GM18520 (cell line): ENCODE results near the gene SALL1.

Experiments
- ATAC-seq: cut with Tn5 transposase; IDR thresholded peaks from one replicate; pipeline ENCODE4 v1.9.1; 2021; ENCODE audit not compliant: unreplicated experiment

Gene SALL1

DNA sequence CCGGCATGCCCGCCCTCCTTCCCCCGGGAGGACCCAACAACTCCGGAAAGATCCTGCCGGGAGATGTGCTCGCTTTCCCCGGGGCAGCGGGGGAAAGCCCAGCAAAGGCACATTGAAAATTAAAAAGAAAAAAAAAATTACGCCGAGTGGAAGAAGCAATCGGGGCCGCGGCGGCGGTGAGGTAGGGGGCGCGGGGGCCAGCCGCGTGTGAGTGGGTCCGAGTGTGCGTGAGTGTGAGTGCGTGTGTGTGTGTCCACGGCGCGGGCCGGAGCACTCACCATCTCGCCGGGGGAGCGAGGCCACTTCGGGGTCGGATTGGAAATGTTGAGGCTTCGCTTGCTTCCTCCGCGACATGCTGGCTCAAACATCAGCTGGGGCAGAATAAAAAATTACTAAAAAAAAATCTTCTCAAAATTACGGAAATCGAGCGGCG, at the start of gene SALL1:
Gene SALL1, minus strand, starts transcription at position 383 of the 433 bp plus-strand sequence. Its CDS starts 29 bp downstream, at position 354.
- ATAC-seq, result no peak

DNA sequence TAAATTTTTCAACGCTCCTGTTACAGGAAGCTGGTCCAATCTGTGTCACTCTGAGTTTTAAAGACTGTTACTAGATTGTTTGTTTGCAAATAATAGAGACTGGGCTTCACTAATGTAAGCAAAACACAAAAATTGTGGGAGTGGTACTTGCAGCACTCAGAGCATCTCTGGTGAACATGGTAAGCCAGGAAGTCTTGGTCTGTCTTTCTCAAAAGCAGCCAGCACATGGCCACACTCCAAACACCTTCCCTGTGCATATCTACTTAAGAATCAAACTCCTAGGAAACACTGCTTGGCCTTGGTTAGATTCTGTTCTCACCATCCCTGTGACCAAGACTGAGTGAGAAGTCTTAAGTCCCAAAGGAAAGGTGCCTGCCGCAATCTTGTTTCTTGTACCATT, 49.7 kb upstream of the SALL1 start:
- no peak for ATAC-seq

DNA sequence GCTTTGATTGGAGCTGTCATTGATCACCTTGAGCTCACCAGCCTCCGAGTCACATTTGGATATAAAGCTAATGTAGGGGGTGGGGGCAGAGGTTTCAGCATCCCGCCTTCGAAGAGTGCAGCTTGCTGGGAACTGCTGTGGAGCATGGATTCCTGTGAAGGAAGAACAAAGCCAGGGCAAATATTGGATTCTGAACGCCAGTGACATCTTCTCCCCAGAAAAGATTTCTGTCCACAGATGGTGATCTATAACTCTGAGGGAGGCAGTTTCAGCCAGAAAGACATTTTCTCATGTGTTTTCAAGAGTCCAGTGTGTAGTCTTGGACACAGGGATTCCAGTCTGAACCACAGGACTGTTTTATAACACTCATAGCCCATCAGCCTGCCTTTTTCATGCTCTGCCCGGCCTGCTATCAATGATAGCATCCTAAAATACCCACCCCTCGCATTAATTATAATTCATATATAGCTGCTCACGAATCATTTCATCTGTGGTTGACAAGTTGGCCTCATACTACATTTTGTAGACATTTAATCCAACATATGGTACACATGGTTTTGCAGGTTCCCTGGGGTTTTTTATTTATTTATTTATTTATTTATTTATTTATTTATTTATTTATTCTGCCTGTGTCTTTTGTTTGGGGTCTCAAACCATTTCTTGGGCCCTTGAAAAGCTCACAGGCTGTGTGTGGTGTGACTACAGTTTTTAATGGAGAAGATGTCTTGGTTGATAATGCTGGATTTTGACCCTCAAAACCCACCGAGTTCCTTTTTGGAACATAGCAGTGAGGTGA, 47.1 kb upstream of the SALL1 start:
- no peak for ATAC-seq

DNA sequence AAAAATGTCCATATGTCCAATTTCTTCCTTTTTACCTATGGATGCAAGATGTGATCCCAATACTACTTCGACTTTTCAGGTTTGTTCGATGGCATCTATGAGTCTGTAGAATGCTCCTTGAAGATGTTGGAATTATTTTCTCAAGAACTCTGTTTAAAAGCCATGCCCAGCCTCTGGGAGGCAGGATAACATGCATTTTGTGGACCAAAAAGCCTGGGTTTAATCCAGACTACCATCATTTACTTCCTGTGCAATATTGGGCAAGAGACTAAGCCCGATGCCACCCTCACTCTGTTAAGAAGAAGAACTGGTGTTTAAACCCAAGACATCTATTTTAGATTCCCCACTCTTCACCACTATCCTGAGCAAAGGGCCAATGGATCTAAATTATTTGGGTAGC, 42.8 kb upstream of the SALL1 start:
- no peak for ATAC-seq

DNA sequence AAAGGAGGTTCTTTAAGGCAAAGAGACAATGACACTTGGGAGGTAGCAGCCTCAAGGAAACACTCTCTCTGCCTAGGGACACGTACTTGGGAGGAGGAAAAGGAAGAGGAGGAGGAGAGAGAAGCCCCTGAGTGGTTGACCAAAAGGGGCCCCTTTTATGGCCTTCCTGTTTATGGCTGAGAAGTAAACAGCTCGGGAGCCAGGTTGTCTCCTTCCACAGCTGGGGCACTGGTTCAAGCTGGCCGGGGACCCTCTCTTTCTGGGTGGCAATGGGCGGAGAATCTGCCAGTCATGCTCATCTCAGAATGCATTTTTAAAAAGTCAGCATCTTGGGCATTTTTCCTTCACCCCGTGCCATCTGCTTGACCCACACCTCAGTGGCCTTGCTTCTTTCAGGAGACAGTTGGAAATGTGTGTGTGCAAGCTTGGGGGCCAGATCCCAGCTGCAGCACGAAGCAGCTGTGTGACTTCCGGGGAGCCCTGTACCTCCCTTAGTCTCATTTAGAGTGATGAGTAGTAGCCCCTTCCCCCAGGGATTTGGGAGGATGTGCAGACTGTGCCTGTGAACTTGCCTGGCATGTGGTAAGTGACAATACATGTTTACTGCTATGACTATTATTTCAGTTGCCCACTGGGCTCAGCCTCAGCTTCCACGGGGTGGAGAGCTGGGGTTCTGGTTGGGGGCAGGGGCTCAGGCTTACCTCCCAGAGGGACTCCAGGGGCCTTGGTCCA, 33.8 kb upstream of the SALL1 start:
- ATAC-seq, result no peak

DNA sequence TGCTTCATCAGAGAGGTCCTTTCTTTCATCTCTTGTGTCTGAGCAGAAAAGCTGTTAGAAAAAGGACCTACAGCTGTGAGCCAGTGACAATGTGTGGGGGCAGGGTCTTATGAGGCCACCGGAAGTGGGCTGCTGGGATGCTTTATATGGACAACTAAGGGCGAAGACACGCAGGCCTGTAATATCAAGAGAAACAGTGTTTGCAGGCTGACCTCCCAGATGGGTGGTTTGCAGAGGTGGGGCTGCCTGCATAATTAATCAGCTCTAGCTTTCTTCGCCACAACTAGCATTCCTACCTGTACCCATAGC, 30.4 kb upstream of the SALL1 start:
- ATAC-seq, result no peak

DNA sequence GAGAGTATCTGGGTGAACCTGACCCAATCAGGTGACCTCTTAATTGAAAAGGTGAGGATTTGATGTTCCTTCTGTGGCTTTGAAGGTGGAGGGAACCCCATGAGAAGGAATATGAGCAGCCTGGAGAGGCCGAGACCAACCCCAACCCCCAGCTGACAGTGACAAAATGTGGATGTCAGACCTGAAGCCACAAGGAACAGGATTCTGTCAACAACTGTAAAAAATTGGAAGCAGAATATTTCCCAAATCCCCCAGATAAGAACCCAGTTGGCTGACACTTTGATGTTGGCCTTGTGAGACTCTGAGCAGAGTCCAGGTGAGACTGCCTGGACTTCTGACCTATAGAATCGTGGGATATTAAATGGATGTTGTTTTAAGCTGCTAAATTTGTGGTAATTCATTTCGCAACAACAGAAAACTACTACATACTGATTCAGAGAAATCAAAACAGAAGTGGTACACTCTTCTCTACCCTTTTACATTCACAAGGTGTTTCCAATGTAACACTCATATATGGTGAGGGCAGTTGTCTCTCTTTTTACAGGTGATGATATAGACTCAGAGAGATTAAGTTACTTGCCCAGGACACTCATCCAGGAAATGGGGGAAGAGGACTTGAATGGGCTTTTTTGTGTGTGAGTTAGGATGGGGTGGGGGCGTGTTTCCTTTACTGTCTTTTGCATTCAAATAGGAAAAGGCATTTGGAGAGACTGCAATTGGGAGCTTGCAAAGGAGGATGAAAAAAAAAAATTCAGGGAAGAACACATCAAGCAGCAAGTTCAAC, 29.8 kb upstream of the SALL1 start:
- no peak for ATAC-seq

DNA sequence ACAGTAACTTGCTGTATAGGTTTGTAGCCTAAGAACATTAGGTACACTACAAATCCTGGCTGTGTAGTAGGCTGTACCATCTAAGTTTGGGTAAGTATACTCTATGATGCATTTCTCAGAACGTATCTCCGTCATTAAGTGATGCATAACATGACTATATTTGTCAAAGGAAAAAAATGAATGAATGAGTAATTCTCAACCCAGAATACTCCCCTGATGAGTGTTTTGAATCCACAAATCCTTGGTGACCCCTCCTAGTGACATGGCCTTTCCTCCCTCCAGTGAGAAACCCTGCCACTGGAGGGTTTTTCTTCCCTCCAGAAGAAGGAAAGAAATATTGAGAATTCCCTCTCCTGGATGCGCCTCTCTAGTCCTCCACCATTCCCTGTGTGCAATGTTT, 24.0 kb upstream of the SALL1 start:
- ATAC-seq, result no peak

DNA sequence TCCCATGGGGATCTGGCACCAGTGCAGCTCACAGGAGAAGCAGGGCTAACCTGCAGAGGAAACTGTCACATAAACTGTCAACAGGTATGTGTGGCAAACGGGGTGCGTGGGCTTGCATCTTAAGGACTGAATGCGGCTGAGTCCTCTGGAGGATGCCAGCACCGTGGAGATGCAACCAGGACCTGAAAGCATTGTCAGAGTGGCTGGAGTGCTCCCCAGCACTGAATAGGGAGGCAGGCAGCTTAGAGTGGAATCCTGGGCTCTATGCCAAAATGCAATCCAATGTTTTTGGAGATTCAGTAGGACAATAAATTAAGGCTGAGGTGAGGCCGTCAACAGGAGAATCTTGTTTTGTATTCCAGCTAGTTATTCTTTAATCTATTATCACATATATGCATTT, 21.3 kb upstream of the SALL1 start:
- ATAC-seq, result no peak

DNA sequence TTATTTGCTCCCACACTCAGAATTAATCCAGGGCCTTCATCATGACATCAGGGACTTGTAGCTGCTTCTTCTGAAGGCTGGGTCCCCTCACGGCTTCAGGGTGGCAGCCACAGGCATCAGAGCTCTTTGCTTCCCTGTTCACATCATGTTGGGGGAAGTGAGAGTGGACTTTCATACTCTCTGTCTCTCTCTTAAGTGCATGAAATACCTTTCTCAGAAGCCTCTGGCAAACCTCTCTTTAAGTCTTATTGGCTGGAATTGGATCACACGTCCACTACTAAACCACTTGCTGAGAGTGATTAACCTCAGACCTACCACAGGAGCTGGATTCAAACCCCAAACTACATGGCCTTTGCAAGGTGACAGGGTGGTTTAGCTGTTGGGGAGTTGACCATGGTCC, 17.7 kb upstream of the SALL1 start:
- ATAC-seq, result no peak

DNA sequence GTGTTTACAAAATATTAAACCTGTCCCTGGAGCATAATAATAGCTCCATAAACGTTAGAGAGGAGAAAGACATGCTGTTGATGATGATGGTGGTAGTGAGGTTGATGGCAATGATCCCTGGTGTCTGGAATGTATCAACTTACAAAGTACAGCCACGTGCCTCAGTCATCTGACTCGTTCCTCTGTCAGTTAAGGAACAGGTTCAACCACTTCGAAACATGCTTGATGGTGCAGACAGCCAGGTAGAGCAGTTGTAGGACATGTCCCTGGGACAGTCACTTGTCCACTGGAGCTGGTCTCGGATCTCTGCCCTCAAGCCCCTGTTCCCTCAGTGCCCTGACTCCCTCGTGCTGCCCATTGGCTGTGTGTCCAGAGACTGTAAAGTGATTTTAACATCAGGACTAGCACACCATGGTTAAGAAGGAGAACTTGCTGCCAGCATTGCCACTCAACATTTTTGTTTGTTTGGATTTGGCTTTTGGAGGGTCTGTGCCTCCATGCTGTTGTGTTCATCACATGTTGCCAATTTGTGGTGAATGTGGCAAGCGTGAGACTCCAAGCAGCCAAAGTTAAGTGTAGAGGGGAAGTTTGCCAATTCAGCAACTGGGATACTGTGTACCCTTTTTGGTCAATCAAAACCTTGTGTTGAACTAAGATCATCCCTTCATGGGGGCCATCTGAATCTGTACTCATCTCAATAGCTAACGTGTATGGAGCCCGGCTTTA, 16.3 kb upstream of the SALL1 start:
- no peak for ATAC-seq

DNA sequence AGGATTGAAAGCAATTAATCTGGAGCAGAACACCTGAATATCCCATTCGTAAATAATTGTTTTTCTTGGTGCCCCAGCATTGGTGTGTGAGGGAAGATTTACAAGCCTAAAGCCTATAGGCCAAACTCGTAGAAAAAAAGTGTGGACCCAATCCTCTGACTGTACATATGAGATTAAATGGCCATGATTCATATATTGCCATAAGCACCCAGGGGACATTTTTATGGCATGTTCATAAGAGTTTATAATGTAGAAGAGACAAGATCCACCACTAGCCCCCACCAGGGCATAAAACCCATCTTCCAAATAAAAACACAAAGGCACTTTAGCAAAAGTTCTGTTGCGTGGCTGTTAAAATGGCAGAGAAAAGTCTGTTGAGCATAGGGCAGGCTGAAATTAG, 15.5 kb upstream of the SALL1 start:
- no peak for ATAC-seq

DNA sequence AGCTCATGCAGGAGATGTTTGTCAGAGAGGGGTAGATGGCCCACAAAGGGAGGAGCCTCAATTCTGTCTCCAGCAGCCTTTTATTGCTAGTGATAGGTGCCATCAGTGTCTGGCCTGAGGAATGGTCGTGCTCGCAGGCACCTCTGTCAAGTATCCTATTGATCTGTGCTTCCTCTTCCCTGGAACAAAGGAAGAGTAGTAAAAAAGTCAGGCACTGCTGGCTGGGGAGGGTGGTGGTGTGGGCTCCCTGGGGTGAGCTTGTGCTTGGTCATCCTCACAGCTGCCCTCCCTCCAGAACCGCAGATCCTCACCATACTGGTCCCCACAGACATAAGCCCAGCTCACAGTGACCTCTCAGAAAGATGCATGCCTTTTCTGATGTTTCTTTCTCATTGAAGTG, 15.0 kb upstream of the SALL1 start:
- ATAC-seq, result no peak

DNA sequence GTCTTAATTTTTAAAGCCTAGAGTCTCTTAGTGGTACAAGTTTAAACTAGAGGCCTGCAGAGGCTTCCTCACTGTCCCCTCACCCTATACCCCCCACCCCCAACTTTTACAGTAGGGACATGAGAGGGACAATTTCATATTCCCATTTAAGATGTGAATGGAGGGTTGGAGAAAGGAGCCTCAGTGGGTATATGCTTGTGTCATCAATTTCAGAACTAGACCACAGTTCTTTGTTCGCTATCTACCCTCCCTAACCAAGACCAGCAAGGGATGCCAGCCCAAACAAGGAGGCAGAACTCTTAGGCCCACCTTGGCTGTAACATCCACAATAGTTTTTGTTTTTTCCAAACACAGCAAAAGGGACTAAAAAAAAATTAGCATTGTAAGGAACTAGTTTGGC, 14.0 kb upstream of the SALL1 start:
- ATAC-seq, result no peak

DNA sequence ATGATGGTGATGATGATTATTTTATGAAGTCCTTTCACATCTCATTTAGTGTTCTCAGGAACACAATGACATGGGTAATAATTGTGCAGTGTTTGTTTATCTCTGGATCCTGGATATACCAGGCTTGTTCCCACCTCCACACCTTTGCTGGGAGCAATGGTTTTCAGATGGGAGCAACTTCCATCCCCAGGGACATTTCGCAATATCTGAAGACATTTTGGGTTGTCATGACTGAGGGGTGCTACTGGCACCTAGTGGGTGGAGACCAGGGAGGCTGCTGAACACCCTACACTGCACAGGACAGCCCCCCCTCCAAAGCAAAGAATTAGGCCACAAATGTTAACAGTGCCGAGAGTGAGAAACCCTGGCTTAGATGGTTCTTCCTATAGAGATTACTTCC, 13.5 kb upstream of the SALL1 start:
- no peak for ATAC-seq

DNA sequence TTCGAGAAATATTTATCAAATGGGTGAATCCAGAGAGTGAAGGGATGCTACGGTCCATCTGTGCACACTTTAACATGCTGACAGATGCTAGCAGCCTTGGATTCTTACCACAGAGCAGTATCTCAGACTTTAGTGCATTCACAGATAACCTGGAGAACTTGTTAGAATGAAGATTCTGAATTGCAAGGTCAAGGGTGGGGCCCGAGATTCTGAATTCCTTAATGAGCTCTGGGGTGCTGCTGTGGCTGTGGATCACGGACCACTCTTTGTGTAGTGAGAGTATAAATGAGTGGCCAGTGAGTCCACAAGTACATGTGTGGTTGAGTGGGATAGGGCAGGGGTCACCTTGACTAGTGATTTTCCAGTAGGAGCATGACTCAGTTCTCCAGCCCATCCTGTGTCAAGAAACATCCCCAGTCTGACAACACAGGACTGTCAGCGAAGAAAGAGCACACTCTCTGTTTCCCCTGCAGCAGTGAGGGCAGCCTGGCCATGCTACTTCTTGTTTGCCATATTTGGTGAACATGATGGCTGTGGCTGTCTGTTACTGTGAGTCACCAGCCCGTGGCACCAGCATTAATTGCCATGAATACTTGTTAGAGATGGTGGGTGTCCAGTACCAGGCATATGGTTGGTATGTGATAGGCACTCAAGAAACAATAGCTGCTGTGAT, 13.0 kb upstream of the SALL1 start:
- ATAC-seq, result no peak

DNA sequence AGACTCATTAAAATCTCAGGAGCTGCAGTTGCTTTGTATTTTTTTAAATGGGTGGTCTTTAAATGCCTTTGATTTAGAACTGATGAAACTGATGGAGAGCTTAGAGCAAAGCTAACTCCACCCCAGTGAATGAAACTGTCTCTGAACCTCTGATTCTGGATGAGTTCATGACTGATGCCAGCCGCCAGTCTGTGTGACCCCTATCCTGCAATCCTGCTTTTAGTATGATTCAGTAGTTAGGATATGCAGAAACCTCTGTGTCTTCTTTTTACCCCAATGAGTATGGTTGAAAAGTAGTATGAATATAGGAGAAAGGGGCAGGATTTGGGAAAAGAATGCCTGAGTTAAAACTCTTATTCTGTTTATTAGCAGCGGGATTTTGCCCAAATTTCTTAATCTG, 12.3 kb upstream of the SALL1 start:
- no peak for ATAC-seq

DNA sequence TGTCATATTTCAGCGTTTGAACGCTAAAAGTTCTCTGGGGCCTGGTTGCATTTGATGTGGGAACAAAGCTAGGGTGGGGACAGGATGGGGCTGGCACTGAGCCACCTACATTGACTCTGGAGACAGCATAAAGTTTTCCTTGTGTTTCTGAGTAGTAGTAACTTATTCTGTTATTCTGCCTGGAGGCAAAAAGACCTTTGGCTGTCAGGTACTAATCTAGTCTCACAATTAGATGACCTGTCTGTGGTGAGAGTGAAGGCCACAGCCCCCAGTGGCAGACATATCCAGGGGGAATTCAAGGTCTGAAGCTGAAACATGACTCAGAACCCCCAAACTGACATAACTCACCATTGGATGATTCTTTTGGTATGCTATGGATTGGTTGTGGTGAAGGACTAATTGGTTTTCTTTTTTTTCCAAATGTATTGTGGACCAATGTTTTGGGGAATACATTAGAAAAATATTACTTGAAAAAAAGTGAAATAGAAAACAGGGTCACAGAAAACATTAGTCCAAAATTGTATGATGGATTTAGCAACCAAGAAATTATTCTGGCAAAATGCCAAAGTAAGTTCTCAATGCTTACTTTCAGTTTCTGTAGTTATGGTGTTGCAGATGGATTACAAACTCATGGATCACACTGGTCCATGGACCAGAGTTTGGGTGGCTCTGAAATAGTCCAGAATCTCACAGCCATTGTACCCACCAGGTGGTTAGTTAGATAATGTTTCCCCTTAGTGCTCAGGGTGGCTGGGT, 10.5 kb upstream of the SALL1 start:
- ATAC-seq, result no peak

DNA sequence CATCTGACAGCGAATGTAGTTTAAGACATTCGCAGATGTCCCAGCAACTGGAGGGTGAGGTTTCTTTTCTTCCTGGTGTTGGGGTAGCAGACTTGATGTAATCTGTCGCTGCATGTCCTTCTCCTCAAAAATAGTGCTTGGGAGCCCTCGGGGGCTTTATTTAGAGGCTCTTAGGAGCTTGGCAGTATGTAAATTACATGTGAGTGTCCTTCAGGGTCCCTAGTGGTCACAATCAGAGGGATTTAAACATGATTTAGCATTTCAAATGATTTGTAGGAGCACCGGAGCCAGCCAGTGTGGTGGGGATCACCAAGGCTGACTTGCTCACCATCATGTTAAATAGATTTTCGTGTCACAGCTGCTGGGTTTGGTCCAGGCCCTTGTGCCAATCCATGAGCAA, 8.8 kb upstream of the SALL1 start:
- ATAC-seq, result no peak

DNA sequence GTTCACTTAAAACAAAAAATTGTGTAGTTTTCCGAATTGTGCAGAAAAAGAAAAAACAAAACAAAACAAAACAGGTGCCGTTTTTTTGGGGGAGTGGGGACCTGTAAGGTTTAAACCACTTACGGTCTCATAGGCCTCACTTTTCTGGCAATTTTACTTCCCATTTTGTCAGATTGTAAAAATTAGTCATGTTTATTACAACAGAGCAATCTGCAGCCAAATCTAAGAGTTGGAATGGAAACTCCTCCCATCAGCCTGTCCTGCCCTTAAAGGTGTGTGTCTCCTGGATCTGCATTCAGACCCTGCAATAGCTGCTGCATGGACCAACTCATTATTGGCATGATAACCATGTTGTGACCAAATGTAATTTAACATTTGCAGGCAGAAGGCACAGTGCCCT, 8.2 kb upstream of the SALL1 start:
- ATAC-seq, result no peak
